ENCODE data around the gene CHGA.
A peak's percentile ranks its signal among the peaks of the same experiment; 100 is the strongest.

Gene CHGA

DNA sequence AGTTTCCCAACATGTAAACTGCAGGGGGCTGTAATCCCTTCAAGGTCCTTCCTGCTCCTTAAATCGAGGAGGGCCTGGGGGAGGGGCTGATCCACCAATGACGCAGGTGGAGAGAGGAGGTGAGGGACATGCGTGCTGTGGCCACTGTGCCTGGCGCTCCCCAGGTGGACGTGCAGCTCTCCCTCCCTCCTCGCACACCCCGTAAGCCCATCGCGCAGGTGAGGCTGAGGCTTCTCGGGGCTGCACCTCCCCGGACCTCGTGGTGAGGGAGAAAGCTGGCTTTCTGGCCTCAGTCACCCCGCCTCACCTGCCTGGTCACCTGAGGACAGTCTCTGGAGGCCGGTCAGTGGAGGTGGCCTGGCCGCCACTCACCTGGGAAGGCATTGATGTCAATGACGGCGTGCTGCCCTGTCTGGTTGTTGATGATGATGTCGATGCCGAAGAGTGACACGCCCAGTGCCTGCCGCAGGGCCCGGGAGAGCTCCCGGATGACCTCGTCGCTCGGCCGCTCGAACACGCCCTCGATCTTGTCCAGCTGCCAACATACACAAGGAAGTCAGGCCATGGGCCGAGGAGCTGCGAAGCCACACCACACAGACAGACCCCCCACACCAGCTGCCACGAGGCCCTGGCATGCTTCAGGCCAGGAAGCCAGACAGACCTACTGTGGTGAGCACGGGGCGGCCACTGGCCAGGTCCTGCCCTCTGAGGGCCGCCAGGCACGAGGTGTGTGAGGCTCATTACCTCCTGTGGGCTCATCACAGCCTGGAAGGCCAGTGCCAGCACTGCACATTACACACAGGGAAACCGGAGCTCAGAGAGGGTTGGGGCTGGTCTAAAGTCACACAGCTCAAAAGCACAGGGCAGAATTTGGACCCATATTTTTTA is 23.3 kb downstream of the CHGA start:
- no peak for DNase-seq (ENCODE audit: low spot score)
- TF ChIP-seq, protein P1, sequence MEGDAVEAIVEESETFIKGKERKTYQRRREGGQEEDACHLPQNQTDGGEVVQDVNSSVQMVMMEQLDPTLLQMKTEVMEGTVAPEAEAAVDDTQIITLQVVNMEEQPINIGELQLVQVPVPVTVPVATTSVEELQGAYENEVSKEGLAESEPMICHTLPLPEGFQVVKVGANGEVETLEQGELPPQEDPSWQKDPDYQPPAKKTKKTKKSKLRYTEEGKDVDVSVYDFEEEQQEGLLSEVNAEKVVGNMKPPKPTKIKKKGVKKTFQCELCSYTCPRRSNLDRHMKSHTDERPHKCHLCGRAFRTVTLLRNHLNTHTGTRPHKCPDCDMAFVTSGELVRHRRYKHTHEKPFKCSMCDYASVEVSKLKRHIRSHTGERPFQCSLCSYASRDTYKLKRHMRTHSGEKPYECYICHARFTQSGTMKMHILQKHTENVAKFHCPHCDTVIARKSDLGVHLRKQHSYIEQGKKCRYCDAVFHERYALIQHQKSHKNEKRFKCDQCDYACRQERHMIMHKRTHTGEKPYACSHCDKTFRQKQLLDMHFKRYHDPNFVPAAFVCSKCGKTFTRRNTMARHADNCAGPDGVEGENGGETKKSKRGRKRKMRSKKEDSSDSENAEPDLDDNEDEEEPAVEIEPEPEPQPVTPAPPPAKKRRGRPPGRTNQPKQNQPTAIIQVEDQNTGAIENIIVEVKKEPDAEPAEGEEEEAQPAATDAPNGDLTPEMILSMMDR (IDR thresholded peaks at IDR 0.05) = no peak
- H3K27ac ChIP-seq = no peak overlapping the region
- no peak overlapping the region for H3K4me3 ChIP-seq

DNA sequence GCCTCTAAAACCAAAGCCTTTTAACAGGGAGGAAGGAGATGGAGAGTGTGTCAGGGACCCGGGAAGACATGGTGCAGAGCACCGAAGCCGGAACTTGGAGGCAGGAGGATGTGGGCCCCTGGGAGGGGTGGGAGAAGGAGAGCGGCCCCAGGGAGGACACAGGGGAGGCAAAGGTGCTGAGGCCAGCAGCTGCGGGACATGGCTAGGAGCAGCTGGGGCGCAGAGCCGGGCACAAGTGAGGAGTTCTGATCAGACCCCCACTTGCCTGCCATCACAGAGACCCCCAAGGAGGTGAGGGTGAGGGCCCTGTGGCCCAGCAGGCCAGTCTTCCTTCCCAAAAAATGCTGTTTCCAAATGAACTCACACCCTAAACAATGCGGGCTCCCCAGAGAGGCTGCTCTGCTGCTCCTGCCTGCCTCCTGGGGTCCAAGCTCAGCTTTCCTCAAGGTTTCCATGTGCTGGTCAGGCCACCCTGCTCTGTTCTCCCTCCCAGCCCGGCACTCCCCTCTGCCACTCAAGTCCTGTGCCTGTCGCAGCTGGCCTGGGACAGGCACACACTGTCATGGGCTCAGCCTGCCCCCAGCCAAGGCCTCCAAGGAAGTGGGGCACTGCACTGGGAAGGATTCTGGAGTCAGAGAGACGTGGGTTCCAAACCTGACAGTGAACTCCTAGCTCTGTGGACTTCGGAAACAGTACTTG is 24.0 kb downstream of the CHGA start:
- no peak for DNase-seq (ENCODE audit: low spot score)
- Histone ChIP-seq H3K4me3 (no peak overlapping the region), H3K27ac (no peak overlapping the region)
- TF ChIP-seq, protein P1 (IDR thresholded peaks at IDR 0.05) = no peak

DNA sequence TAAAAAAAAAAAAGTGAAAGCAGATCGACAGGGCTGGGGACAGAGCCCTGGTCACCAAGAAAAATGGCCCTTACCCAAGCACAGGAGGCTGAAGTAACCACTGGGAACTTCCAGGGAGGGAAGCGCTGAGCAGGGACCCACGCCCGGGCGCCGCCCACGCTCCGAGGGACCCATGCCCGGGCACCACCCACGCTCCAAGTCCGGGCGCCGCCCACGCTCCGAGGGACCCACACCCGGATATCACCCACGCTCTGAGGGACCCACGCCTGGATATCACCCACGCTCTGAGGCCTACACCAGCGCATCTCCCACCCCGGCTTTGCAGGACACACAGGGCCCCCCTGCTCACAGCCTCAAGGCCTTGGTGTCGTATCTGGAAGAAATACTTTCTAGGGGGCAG is 25.7 kb downstream of the CHGA start:
- TF ChIP-seq, protein P1 (IDR thresholded peaks at IDR 0.05) = no peak
- H3K27ac ChIP-seq = no peak overlapping the region
- no peak for DNase-seq (ENCODE audit: low spot score)
- H3K4me3 ChIP-seq = no peak overlapping the region

DNA sequence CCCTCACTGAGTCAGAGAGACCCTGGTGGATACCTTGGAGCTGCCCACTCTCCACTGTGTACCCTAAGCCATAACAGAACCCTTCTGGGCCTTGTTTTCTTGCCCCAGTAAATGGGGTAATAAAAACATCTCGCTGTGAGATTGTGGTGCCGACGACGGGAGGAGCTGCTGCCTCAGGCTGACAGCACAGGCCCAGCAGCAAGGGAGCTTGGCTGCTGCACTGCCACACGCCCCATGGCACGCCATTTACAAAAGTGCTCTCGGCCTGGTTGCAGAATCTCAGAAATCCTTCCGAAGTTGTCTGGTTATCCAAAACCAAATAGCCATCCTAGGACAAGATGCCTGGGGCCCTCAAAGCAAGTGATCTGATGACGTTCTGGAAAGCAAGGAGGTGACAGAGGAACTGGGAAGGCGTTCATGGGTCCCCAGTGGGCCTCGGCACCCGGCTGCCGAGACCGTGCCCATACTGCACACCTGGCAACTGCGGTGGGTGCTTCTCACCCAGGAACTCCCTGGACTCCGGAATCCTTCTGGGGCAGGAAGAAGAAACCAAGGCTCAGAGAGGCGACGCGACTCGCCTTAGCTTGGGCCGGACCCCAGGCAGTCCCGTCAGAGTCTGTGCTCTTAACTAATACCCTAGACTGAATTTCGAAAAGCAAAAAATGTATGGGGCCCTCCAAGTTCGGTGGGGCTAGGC is 26.7 kb downstream of the CHGA start:
- H3K27ac ChIP-seq = peak overlapping the region; percentile 27 to 88
- no peak for DNase-seq (ENCODE audit: low spot score)
- TF ChIP-seq, protein P1 (IDR thresholded peaks at IDR 0.05) = no peak
- H3K4me3 ChIP-seq = no peak overlapping the region

DNA sequence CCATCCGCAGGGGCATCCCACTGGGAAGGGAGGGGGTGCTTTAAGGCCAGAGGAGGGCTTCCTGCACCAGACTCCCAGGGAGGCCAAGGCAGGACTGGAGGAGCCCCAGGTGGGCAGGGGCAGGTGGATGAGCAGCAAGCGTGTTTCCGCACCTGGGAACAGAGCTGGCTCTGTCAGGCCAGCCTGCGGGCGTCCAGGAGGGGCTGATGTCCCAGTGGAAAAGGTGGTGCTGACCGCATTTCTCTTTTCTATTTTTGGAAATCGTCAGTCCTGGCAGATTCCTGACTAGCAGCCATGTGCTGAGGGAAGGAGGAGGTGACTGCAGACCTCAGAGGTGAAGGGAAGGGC is 27.2 kb downstream of the CHGA start:
- no peak for DNase-seq (ENCODE audit: low spot score)
- Histone ChIP-seq H3K27ac (peak overlapping the region; percentile 27 to 88), H3K4me3 (peak overlapping the region; percentile 15)
- TF ChIP-seq, protein P1 (IDR thresholded peaks at IDR 0.05) = no peak

DNA sequence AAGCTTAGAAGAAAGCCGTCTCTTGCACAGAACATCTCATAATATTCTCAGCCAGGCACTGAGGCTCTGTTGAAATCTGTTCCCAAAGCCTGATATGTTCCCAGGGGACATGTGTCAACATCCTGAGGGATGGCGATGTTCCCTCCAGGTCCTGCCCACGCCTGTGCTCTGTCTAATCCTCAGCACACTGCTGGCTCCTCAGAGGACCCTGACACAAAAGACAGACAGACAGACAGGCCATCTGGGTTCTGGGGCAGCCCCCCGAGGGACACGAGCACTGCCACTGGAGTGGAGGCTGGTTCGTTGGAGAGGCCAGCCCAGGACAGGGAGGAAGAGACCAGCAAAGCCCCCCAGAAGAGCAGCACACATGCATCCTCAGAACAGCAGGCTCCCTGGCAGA is 27.8 kb downstream of the CHGA start:
- peak overlapping the region; percentile 27 to 88 for H3K27ac ChIP-seq
- TF ChIP-seq, protein P1 (IDR thresholded peaks at IDR 0.05) = no peak
- DNase-seq (ENCODE audit: low spot score) = no peak
- H3K4me3 ChIP-seq = peak overlapping the region; percentile 15
